K562 (cell line): ENCODE data around the gene CTSL. TPM values are rescaled to one million over a fixed set of nuclear protein-coding genes. Genes with fewer than 3 reads are reported as not detected.

Experiments used
- CBX5 ChIP-seq: IDR thresholded peaks from 2 replicates; pipeline ENCODE4 v1.6.1; 2014; ENCODE audit warnings: low read depth, borderline replicate concordance
- CEBPZ ChIP-seq: fragments of 150-350 bp; IDR thresholded peaks from 2 replicates; pipeline ENCODE4 v1.6.1; 2014; ENCODE audit warnings: low read depth, mild to moderate bottlenecking, low read length, borderline replicate concordance
- ERF ChIP-seq: fragments of 450-650 bp; formaldehyde crosslinking; IDR thresholded peaks from 2 replicates; pipeline ENCODE4 v1.4.0; 2020; ENCODE audit warnings: mild to moderate bottlenecking, mixed read lengths
- KLF10 ChIP-seq: fragments of 250-450 bp; sonication (Bioruptor Pico); IDR thresholded peaks from 2 replicates; pipeline ENCODE4 v1.6.1; 2021; ENCODE audit warnings: matching md5 sums
- MECOM ChIP-seq: fragments of 250-450 bp; sonication (Bioruptor Pico); IDR thresholded peaks from 2 replicates; pipeline ENCODE4 v1.8.0; 2022; ENCODE audit warnings: inconsistent platforms
- NR3C1 ChIP-seq: sonication (generic); formaldehyde crosslinking; IDR thresholded peaks from 2 replicates; pipeline ENCODE4 v1.8.1; 2022; ENCODE audit warnings: missing genetic modification reagents
- NUFIP1 ChIP-seq: fragments of 450-650 bp; IDR thresholded peaks from 2 replicates; pipeline ENCODE4 v1.6.1; 2018; ENCODE audit not compliant: partially characterized antibody
- PHTF2 ChIP-seq: fragments of 250-450 bp; sonication (Bioruptor Pico); IDR thresholded peaks from 2 replicates; pipeline ENCODE4 v1.5.0; 2021; ENCODE audit warnings: mild to moderate bottlenecking
- PREB ChIP-seq: sonication (generic); formaldehyde crosslinking; IDR thresholded peaks from 2 replicates; pipeline ENCODE4 v1.8.1; 2023; ENCODE audit warnings: mild to moderate bottlenecking, missing genetic modification reagents
- PRPF4 ChIP-seq: fragments of 200-400 bp; formaldehyde crosslinking; IDR thresholded peaks from one replicate; pipeline ENCODE4 v1.6.1; 2017; ENCODE audit warnings: low read length, low read depth, mild to moderate bottlenecking; ENCODE audit not compliant: insufficient read depth, poor library complexity, severe bottlenecking
- RBM17 ChIP-seq: fragments of 200-400 bp; formaldehyde crosslinking; IDR thresholded peaks from 2 replicates; pipeline ENCODE4 v1.6.1; 2017; ENCODE audit warnings: low read depth, mild to moderate bottlenecking, low read length, borderline replicate concordance
- SIN3A ChIP-seq, 2 experiments: fragments of 150-350 bp in 1 of 2; IDR thresholded peaks; 2 replicates each; pipeline ENCODE4 v1.6.1; 2011 to 2016; ENCODE audit warnings: borderline replicate concordance in 2 of 2, low read depth in 2 of 2, low read length in 2 of 2, mild to moderate bottlenecking in 2 of 2, moderate library complexity in 2 of 2; ENCODE audit not compliant: control insufficient read depth in 1 of 2
- TBP ChIP-seq: optimal IDR thresholded peaks from 2 replicates; pipeline ENCODE3; 2011; ENCODE audit warnings: low read depth, low read length, improper control_type of control experiment
- U2AF2 ChIP-seq: fragments of 200-400 bp; formaldehyde crosslinking; optimal IDR thresholded peaks from 2 replicates; pipeline ENCODE3; 2017; ENCODE audit warnings: low read depth, mild to moderate bottlenecking, low read length
- ZFP91 ChIP-seq: sonication (generic); formaldehyde crosslinking; IDR thresholded peaks from 2 replicates; pipeline ENCODE4 v1.8.0; 2022; ENCODE audit warnings: mild to moderate bottlenecking, missing genetic modification reagents
- ZNF174 ChIP-seq: fragments of 250-450 bp; sonication (Bioruptor Pico); IDR thresholded peaks from 2 replicates; pipeline ENCODE4 v1.4.0; 2020; ENCODE audit warnings: mild to moderate bottlenecking
- ZNF408 ChIP-seq: fragments of 250-450 bp; sonication (Bioruptor Pico); IDR thresholded peaks from 2 replicates; pipeline ENCODE4 v1.4.0; 2020; ENCODE audit warnings: low read depth, mild to moderate bottlenecking, moderate library complexity
- ZNF445 ChIP-seq: fragments of 250-450 bp; sonication (Bioruptor Pico); IDR thresholded peaks from 2 replicates; pipeline ENCODE4 v1.4.0; 2020; ENCODE audit warnings: low read depth, mild to moderate bottlenecking, moderate library complexity
- ZNF449 ChIP-seq: fragments of 250-450 bp; sonication (Bioruptor Pico); IDR thresholded peaks from 2 replicates; pipeline ENCODE4 v1.8.0; 2022; ENCODE audit warnings: moderate library complexity, mild to moderate bottlenecking, inconsistent platforms
- ZNF740 ChIP-seq, 3 experiments: fragments of 200-800 bp in 1 of 3; sonication (Bioruptor generic) in 1 of 3; sonication (generic) in 1 of 3; formaldehyde crosslinking in 1 of 3; IDR thresholded peaks; 2 replicates each; pipeline versions ENCODE4 v1.6.1 to v1.8.0; 2016 to 2022; ENCODE audit warnings: mild to moderate bottlenecking in 2 of 3, missing compliant biosample characterization in 2 of 3, missing genetic modification characterization in 2 of 3, missing genetic modification reagents in 1 of 3
- polyA plus RNA-seq, 8 experiments: library from polyadenylated mRNA; depleted of rRNA in 4 of 8; stranded (reverse) in 5 of 8; unstranded in 3 of 8; fragments of >200 nt; fragmentation: Nextera tagmentation in 2 of 8; fragmentation: Illumina TruSeq in 1 of 8; extraction: Ambion mirVana in 2 of 8; extraction: Trizol in 1 of 8; gene quantifications; 2 replicates each; pipeline versions ENCODE4 v1.2.1 to v1.2.3, GENCODE V29; 2011 to 2014; ENCODE audit warnings: inconsistent platforms in 1 of 8, missing spikeins in 1 of 8
- total RNA-seq, 7 experiments: library from RNA; depleted of rRNA in 6 of 7; stranded (reverse); fragments of >200 nt in 6 of 7; fragmentation: Illumina TruSeq in 2 of 7; extraction: Trizol in 2 of 7; gene quantifications; 2 replicates each; pipeline versions ENCODE4 v1.2.1 to v1.2.3, GENCODE V29; 2011 to 2021; ENCODE audit warnings: low replicate concordance in 1 of 7

Gene CTSL
- total and polyA plus RNA-seq, 9 of the 15 experiments (the other 6 are each of a cell fraction or from before 2014, with no cell fraction given): 55.9 to 165 (median 93.7) TPM

- TF ChIP-seq MECOM: no peak
- no peak for TF ChIP-seq ZNF740 (CRISPR knock-in tag; IDR thresholded peaks at IDR 0.05)
- TF ChIP-seq ZNF740 (tag; IDR thresholded peaks at IDR 0.05): no peak
- no peak for TF ChIP-seq PRPF4
- no peak for TF ChIP-seq PREB (CRISPR knock-in tag)
- 0 out of 4 replicates have a peak, but pooled peaks of 1 of the 2 experiments have one; percentile 75 for TF ChIP-seq SIN3A (IDR thresholded peaks at IDR 0.05; ENCODE audit: borderline replicate concordance in 2 of 2, control insufficient read depth in 1 of 2, low read depth in 2 of 2, low read length in 2 of 2)
- no peak for TF ChIP-seq CBX5
- no peak for TF ChIP-seq ZFP91
- no peak for TF ChIP-seq ZNF174 (CRISPR knock-in tag)
- TF ChIP-seq KLF10 (CRISPR knock-in tag): no peak
- TF ChIP-seq PHTF2 (CRISPR knock-in tag): no peak
- no peak for TF ChIP-seq ZNF408
- TF ChIP-seq NR3C1 (CRISPR knock-in tag): no peak
- no peak for TF ChIP-seq CEBPZ
- no peak for TF ChIP-seq ERF (CRISPR knock-in tag)
- no peak for TF ChIP-seq ZNF445
- no peak for TF ChIP-seq RBM17
- TF ChIP-seq U2AF2: no peak
- TF ChIP-seq TBP: no peak
- TF ChIP-seq NUFIP1: no peak
- no peak for TF ChIP-seq ZNF449 (CRISPR knock-in tag)
These were observed 11.1 kb upstream of the CTSL start (continued) for GRCh38 chr9:87714819-87715218.
